BLaER1 (cell line): ENCODE measurements around the gene AGPAT1.
A peak's percentile ranks its signal among the peaks of the same experiment; 100 is the strongest.

Experiments
- H3K27ac ChIP-seq: shearing (Covaris generic); formaldehyde crosslinking; 2 replicates; pipeline ENCODE4 v1.8.1; 2022
- H3K27me3 ChIP-seq: shearing (Covaris generic); formaldehyde crosslinking; 2 replicates; pipeline ENCODE4 v1.8.1; 2022
- H3K36me3 ChIP-seq: shearing (Covaris generic); formaldehyde crosslinking; 2 replicates; pipeline ENCODE4 v1.8.1; 2022
- H3K4me1 ChIP-seq: shearing (Covaris generic); formaldehyde crosslinking; 2 replicates; pipeline ENCODE4 v1.8.1; 2022
- H3K4me2 ChIP-seq: shearing (Covaris generic); formaldehyde crosslinking; 2 replicates; pipeline ENCODE4 v1.8.1; 2022
- H3K4me3 ChIP-seq: shearing (Covaris generic); formaldehyde crosslinking; 2 replicates; pipeline ENCODE4 v1.8.1; 2022
- H3K9ac ChIP-seq: shearing (Covaris generic); formaldehyde crosslinking; 2 replicates; pipeline ENCODE4 v1.8.1; 2022
- H3K9me3 ChIP-seq: shearing (Covaris generic); formaldehyde crosslinking; 2 replicates; pipeline ENCODE4 v1.8.1; 2022
- H4K20me1 ChIP-seq: shearing (Covaris generic); formaldehyde crosslinking; 2 replicates; pipeline ENCODE4 v1.8.1; 2022
- Cebpa-rat ChIP-seq: shearing (Covaris generic); IDR thresholded peaks from 2 replicates; pipeline ENCODE4 v1.8.1; 2022

The AGPAT1 gene

DNA sequence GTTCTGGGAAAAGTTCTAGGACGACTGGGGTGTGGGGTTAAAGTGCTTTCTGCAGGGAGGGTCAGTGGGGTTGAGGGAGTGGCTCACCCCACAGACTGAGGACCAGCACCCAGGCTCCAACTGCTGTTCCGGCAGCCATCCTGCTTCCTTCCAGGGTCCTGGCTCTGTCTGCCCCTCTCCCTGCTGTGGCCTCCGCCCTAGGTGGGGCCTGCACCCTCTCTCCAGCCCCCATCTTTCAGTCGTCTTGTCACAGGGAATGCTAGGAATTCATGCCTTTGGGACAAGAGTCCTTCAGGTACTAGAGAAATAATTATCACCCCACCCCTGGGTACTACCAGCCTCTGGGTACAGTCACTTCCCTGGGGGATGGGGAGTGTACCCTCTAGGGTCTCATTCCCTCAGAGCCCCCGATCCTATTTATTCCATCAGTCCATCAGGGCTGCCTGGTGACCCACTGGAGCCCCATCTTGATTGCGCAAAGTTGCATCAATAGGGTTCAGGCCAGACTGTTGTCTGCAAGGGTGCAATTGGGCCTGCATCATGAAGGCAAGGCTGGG, 8.3 kb upstream of the AGPAT1 start, which contains the start of gene AGER:
AGER (minus strand) TSS at position 170 of the 557 bp plus-strand sequence; CDS start at position 139, 31 bp downstream.
- H3K4me1 ChIP-seq: peaks cover 48% of the 10 kb centered on the region
- no peaks in the 10 kb centered on the region for H3K27me3 ChIP-seq
- H3K36me3 ChIP-seq: peaks cover 78% of the 10 kb centered on the region
- H3K9ac ChIP-seq: peak within 1 kb of the TSS; percentile 41; the same call in 1 of the 2 replicates
- H3K9me3 ChIP-seq: no peaks in the 10 kb centered on the region
- no peak for TF ChIP-seq Cebpa-rat
- no peak within 1 kb of the TSS for H3K4me3 ChIP-seq
- peak within 1 kb of the TSS; percentile 37; the same call in 1 of the 2 replicates for H3K27ac ChIP-seq
- no peaks in the 10 kb centered on the region; the same call in 1 of the 2 replicates for H4K20me1 ChIP-seq
- H3K4me2 ChIP-seq: no peak within 1 kb of the TSS

DNA sequence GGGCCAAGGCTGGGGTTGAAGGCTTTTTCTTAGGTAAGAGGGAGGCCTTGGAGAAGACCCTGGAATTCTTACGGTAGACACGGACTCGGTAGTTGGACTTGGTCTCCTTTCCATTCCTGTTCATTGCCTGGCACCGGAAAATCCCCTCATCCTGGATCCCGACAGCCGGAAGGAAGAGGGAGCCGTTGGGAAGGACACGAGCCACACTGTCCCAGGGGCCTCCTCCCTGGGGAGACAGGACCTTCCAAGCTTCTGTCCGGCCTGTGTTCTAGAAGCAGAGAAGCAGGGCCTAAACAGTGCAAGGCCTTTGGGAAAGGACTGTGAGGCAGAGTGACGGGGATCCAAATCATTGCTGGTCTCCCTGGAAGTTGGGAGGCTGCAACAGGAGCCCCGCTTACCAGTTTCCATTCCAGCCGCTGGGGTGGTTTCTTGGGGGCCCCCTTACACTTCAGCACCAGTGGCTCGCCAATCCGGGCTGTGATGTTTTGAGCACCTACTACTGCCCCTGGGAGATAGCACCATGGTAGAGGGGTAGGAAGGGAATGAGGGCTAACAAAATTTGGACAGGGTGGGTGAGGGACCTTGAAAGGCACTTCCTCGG, 7.7 kb upstream of the AGPAT1 start:
- Histone ChIP-seq H3K36me3 (peaks cover 78% of the 10 kb centered on the region), H3K9me3 (no peaks in the 10 kb centered on the region), H3K4me2 (no peak overlapping the region), H3K4me1 (peaks cover 47% of the 10 kb centered on the region), H3K27ac (0 out of 2 replicates have a peak overlapping the region, but pooled peaks have one; percentile 13), H3K9ac (peak overlapping the region; percentile 41; the same call in 1 of the 2 replicates), H3K27me3 (no peaks in the 10 kb centered on the region), H3K4me3 (no peak overlapping the region), H4K20me1 (no peaks in the 10 kb centered on the region; the same call in 1 of the 2 replicates)
- no peak for TF ChIP-seq Cebpa-rat

DNA sequence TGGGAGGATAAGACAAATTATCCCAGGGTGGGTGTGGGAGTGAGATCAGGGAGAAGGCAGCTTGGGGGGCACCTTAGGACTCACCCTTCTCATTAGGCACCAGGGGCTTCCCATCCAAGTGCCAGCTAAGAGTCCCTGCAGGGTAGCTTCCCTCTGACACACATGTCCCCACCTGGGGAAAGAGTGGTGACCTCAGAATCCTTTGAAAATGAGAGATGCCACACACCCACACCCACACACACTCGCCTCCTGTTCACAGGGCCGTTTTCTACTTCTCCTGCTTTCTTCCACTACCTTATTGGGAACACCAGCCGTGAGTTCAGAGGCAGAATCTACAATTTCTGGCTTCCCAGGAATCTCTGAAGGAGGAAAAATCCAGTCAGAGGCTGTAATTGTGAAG, 7.1 kb upstream of the AGPAT1 start:
- Histone ChIP-seq H3K4me2 (no peak overlapping the region), H3K9ac (peak overlapping the region; percentile 41; the same call in 1 of the 2 replicates), H3K27me3 (no peaks in the 10 kb centered on the region), H3K36me3 (peaks cover 74% of the 10 kb centered on the region), H3K27ac (peak overlapping the region; percentile 37; the same call in 1 of the 2 replicates), H4K20me1 (no peaks in the 10 kb centered on the region; the same call in 1 of the 2 replicates), H3K9me3 (no peaks in the 10 kb centered on the region), H3K4me1 (peaks cover 42% of the 10 kb centered on the region), H3K4me3 (no peak overlapping the region)
- no peak for TF ChIP-seq Cebpa-rat

DNA sequence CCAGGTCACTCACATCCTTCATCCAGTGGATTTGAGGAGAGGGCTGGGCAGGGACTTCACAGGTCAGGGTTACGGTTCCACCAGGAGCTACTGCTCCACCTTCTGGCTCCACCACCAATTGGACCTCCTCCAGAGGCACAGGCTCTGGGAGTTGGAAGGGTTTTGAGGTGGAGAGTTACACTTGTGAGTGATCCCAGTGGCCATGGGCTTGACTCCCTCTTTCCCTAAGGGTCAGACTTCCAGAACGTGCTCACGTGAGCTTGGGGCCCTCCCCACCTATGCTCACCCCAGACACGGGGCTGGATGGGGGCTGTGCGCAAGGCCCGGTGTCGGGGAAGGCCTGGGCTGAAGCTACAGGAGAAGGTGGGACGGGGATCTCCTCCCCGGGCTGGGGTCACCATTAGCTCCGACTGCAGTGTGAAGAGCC, 6.7 kb upstream of the AGPAT1 start:
- peak overlapping the region; percentile 41; the same call in 1 of the 2 replicates for H3K9ac ChIP-seq

DNA sequence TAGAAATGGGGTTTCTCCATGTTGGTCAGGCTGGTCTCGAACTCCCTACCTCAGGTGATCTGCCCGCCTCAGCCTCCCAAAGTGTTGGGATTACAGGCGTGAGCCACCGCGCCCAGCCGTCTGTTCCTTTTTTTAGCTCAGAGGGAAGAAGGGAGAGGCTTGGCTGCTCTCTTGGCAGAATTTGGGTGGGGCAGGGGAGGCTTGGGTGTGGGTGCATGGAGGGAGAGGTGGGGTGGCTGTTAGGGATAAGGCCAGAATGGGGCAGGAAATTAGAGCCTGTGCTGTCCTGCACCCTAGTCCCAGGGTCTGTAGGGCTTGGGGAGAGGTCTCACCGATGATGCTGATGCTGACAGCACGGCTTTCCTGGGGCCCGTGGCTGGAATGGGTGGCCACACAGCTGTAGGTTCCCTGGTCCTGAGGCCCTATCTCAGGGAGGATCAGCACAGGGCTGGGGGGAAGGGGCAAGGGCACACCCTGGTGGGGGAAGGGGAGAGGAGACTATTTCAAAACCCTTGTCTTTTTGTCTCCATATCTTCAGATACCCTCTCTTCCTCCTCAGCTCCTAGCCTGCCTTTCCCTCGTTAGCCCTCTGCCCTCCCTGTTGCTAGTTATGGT, 6.1 kb upstream of the AGPAT1 start:
- Histone ChIP-seq H3K4me1 (peaks cover 36% of the 10 kb centered on the region), H3K9me3 (no peaks in the 10 kb centered on the region), H3K4me2 (no peak overlapping the region), H3K27ac (0 out of 2 replicates have a peak overlapping the region, but pooled peaks have one; percentile 37), H3K4me3 (no peak overlapping the region), H3K36me3 (peaks cover 64% of the 10 kb centered on the region), H3K9ac (peak overlapping the region; percentile 41; the same call in 1 of the 2 replicates), H3K27me3 (no peaks in the 10 kb centered on the region), H4K20me1 (no peaks in the 10 kb centered on the region; the same call in 1 of the 2 replicates)
- no peak for TF ChIP-seq Cebpa-rat

More for the DNA sequence above, 6.7 kb upstream of the AGPAT1 start:
- peak overlapping the region; percentile 37; the same call in 1 of the 2 replicates for H3K27ac ChIP-seq
- H3K9me3 ChIP-seq: no peaks in the 10 kb centered on the region
- H3K4me1 ChIP-seq: peaks cover 37% of the 10 kb centered on the region
- no peaks in the 10 kb centered on the region for H3K27me3 ChIP-seq
- H3K36me3 ChIP-seq: peaks cover 69% of the 10 kb centered on the region
- no peak overlapping the region for H3K4me3 ChIP-seq
- no peaks in the 10 kb centered on the region; the same call in 1 of the 2 replicates for H4K20me1 ChIP-seq
- no peak for TF ChIP-seq Cebpa-rat
- no peak overlapping the region for H3K4me2 ChIP-seq

DNA sequence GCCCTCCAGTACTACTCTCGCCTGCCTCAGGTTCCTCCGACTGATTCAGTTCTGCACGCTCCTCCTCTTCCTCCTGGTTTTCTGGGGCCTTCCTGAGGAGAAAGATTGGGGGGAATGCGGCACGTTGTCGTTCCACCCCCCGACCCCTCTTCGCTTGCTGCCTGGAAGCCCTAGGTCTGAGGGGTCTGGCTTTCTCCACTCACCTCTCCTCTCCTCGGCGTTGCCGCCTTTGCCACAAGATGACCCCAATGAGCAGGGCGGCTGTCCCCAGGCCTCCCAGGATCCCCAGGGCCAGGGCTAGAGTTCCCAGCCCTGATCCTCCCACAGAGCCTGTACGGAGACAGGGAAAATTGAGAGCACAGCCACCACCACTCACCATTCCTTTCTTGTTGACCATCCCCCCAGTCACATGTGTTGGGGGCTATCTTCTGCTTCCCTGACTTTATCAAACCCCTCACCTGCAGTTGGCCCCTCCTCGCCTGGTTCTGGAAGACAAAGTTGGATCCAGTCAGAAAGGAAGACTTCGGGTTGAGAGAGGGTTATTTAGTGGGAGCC, 5.3 kb upstream of the AGPAT1 start:
- H3K27ac ChIP-seq: no peak overlapping the region
- H3K9ac ChIP-seq: peak overlapping the region; percentile 48; the same call in 1 of the 2 replicates
- no peak overlapping the region for H3K4me3 ChIP-seq
- H3K36me3 ChIP-seq: peaks cover 56% of the 10 kb centered on the region
- no peak for TF ChIP-seq Cebpa-rat
- no peaks in the 10 kb centered on the region for H3K9me3 ChIP-seq
- peaks cover 36% of the 10 kb centered on the region for H3K4me1 ChIP-seq
- no peaks in the 10 kb centered on the region for H4K20me1 ChIP-seq
- H3K27me3 ChIP-seq: no peaks in the 10 kb centered on the region
- no peak overlapping the region for H3K4me2 ChIP-seq

DNA sequence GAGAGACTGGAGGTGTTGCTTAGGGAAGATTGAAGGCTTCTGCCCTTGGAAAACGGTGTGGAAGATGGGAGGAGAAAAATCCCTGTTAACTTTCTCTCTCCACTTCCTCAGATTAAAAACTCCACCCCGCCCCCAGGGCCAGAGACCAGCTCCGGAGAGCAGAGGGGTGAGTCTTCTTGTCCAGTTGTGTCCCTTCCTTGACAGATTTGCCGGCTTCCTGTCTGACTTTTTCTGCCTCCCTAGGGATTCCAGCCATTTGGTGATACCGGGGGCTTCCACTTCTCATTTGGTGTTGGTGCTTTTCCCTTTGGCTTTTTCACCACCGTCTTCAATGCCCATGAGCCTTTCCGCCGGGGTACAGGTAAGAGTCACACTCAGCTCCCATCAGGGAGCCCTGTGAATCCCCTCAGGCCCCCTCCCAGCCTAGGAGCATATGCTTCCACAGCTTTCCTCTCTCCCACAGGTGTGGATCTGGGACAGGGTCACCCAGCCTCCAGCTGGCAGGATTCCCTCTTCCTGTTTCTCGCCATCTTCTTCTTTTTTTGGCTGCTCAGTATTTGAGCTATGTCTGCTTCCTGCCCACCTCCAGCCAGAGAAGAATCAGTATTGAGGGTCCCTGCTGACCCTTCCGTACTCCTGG, 4.0 kb upstream of the AGPAT1 start:
- peak overlapping the region; percentile 91; the same call in 1 of the 2 replicates for H3K9ac ChIP-seq
- peak overlapping the region; percentile 88 for H3K4me3 ChIP-seq
- H3K4me2 ChIP-seq: peak overlapping the region; percentile 99
- peaks cover 42% of the 10 kb centered on the region for H3K4me1 ChIP-seq
- no peaks in the 10 kb centered on the region for H3K27me3 ChIP-seq
- H4K20me1 ChIP-seq: no peaks in the 10 kb centered on the region
- TF ChIP-seq Cebpa-rat: no peak
- H3K27ac ChIP-seq: no peak overlapping the region
- no peaks in the 10 kb centered on the region for H3K9me3 ChIP-seq
- H3K36me3 ChIP-seq: peaks cover 52% of the 10 kb centered on the region

DNA sequence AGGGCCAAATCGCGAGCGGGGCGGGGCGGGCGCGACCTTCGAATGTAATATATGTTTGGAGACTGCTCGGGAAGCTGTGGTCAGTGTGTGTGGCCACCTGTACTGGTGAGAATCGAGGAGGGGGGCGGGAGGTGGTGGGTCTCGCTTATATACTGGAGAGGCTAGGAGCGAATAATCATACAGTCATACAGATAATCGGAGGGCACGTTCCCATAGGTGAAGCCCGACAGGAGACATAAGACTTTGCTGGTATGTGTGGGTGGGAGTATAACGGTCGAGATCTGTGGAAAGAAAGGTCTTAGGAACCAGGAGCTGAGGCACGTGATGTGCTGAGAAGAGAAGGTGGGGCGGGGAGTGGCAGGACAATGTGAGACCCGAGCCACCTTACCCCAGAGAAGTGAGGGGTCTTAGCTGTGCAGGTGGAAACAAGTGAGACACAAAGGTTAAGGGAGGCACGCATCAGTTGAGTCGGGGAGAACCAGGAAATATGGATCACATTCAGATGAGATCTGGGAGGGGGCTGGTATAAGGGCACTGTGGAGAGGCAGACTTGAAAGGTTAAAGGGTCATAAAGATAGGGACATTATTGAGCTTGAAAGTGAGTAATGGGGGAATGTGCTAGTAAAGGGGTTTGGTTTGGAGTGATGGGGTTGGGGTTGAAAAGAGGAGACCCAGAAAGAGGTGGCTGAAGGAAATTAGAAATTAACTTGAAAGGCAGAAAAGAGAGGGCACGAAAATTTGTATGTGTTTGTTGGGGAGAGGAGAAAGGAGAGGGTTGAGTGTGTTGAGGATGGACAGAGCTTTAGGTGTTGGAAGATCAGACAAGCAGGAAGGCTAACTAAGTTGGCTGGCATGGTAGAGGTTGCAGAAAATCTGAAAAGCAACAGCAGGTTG, 2.9 kb upstream of the AGPAT1 start:
- H3K36me3 ChIP-seq: peaks cover 45% of the 10 kb centered on the region
- no peak for TF ChIP-seq Cebpa-rat
- peaks cover 52% of the 10 kb centered on the region for H3K4me1 ChIP-seq
- no peaks in the 10 kb centered on the region for H3K27me3 ChIP-seq
- no peaks in the 10 kb centered on the region for H4K20me1 ChIP-seq
- no peaks in the 10 kb centered on the region for H3K9me3 ChIP-seq
- peak overlapping the region; percentile 88 for H3K4me3 ChIP-seq
- H3K4me2 ChIP-seq: peak overlapping the region; percentile 99
- peak overlapping the region; percentile 83 for H3K27ac ChIP-seq
- H3K9ac ChIP-seq: peak overlapping the region; percentile 91
